Neural progenitor cell (in vitro differentiated cells): Measurements from ENCODE around the gene MPO.

ENCODE experiments used
- EZH2 ChIP-seq: fragments of 200-600 bp; sonication (generic); IDR thresholded peaks from 2 replicates; pipeline ENCODE4 v1.6.1; 2017; ENCODE audit warnings: antibody characterized with exemption, mild to moderate bottlenecking, moderate library complexity
- EZH2phosphoT487 ChIP-seq: fragments of 200-600 bp; sonication (generic); IDR thresholded peaks from 2 replicates; pipeline ENCODE4 v1.6.1; 2017; ENCODE audit warnings: antibody characterized with exemption
- TF ChIP-seq, protein P1 (sequence below): fragments of 200-600 bp; sonication (generic); IDR thresholded peaks from 2 replicates; pipeline ENCODE4 v1.5.1; 2017; ENCODE audit warnings: antibody characterized with exemption, mild to moderate bottlenecking

DNA sequence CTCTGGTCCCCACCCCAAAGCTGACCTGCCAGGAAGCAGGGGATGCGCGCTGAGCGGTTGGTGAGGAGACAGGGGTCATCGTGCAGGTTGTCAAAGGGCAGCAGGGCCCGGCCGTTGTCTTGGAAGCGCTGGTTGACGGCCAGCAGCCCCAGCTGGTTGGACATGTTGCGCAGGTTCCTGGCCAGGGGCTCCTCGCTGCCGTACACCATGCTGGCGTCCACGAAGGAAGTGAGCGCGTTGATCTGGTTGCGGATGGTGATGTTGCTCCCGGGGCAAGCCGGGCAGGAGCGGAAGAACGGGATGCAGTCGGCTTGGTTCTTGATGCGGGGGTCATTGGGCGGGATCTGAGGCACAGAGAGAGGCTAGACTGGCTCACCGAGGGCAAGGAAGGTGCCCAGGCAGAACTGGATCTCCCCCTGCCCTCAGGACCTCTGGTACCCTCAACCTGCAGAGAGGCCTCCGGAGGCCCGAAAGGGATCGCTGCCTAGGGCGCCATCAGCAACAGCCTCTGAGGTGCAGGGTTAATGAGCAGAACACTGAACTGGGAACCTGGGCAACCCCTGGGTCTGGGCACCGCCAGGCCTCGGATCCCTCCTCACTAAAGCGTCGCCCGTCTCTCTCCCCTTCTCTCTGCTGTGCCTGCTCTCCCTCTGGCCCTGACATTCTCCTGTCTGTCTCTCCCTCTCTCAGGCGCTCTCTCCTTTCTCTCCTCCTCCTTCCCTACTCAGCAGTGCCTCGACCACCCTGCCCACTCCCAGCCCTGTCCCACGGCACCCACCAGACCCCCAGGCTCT, 2.7 kb downstream of the MPO start:
- TF ChIP-seq, protein P1, sequence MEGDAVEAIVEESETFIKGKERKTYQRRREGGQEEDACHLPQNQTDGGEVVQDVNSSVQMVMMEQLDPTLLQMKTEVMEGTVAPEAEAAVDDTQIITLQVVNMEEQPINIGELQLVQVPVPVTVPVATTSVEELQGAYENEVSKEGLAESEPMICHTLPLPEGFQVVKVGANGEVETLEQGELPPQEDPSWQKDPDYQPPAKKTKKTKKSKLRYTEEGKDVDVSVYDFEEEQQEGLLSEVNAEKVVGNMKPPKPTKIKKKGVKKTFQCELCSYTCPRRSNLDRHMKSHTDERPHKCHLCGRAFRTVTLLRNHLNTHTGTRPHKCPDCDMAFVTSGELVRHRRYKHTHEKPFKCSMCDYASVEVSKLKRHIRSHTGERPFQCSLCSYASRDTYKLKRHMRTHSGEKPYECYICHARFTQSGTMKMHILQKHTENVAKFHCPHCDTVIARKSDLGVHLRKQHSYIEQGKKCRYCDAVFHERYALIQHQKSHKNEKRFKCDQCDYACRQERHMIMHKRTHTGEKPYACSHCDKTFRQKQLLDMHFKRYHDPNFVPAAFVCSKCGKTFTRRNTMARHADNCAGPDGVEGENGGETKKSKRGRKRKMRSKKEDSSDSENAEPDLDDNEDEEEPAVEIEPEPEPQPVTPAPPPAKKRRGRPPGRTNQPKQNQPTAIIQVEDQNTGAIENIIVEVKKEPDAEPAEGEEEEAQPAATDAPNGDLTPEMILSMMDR = no peak
- TF ChIP-seq EZH2 (no peak), EZH2phosphoT487 (no peak)
